Coronary artery (tissue), 2 donors: ENCODE results near the gene HACD1.

Experiments
- DNase-seq: peaks from one replicate; pipeline ENCODE4 v3.0.0-alpha.2; 2017; ENCODE audit warnings: low spot score
- H3K27ac ChIP-seq, 2 donors: fragments of 200-600 bp; sonication (generic); one replicate each; pipeline ENCODE4 v1.5.1; 2016 to 2019
- H3K4me3 ChIP-seq: fragments of 200-600 bp; sonication (generic); 2 replicates; pipeline ENCODE4 v1.5.1; 2016; ENCODE audit warnings: mild to moderate bottlenecking, moderate library complexity
- TF ChIP-seq, protein P1 (sequence below): fragments of 200-600 bp; sonication (generic); IDR thresholded peaks from one replicate; pipeline ENCODE4 v1.5.1; 2019; ENCODE audit warnings: antibody characterized with exemption

Gene HACD1

GRCh38 chr10:17617031-17617911 is at the start of gene HACD1:
HACD1 (minus strand) TSS chr10:17617374; CDS start chr10:17617339, 35 bp downstream.
- TF ChIP-seq, protein P1, sequence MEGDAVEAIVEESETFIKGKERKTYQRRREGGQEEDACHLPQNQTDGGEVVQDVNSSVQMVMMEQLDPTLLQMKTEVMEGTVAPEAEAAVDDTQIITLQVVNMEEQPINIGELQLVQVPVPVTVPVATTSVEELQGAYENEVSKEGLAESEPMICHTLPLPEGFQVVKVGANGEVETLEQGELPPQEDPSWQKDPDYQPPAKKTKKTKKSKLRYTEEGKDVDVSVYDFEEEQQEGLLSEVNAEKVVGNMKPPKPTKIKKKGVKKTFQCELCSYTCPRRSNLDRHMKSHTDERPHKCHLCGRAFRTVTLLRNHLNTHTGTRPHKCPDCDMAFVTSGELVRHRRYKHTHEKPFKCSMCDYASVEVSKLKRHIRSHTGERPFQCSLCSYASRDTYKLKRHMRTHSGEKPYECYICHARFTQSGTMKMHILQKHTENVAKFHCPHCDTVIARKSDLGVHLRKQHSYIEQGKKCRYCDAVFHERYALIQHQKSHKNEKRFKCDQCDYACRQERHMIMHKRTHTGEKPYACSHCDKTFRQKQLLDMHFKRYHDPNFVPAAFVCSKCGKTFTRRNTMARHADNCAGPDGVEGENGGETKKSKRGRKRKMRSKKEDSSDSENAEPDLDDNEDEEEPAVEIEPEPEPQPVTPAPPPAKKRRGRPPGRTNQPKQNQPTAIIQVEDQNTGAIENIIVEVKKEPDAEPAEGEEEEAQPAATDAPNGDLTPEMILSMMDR, result no peak
- peak within 1 kb of the TSS; percentile 98 for H3K4me3 ChIP-seq
- peak; percentile 84 for DNase-seq
- H3K27ac ChIP-seq, result peak within 1 kb of the TSS; percentile 92 to 97

GRCh38 chr10:17665747-17666146 is 48.6 kb upstream of the HACD1 start:
- H3K27ac ChIP-seq, result peak overlapping the region; percentile 70 to 79
- TF ChIP-seq, protein P1, result no peak
- DNase-seq, result no peak
- peak overlapping the region; percentile 43 for H3K4me3 ChIP-seq

DNA sequence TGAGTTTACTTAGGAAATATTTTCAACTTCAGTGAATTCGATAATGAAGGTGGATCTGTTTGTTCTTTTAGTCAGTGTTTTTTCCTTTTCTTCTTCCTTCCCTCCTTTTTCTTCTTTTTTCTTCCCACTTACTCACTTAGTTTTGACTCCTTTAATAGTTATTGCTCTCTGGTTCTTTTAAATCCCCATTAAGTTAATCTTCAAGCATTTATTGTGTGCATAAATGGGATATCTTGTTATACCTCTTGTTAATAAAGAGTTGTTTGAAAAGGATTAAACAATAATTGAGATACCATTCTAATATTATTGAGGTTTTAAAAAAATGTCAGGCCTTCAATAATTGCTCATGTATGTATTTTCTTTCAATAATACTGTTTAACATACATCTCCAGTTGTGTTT is 46.3 kb upstream of the HACD1 start:
- Histone ChIP-seq H3K27ac (no peak overlapping the region), H3K4me3 (no peak overlapping the region)
- DNase-seq, result no peak
- TF ChIP-seq, protein P1, result no peak

GRCh38 chr10:17662193-17663138 is 45.3 kb upstream of the HACD1 start:
- Histone ChIP-seq H3K4me3 (no peak overlapping the region), H3K27ac (peak overlapping the region in 1 of 2 donors; percentile 4)
- no peak for DNase-seq
- TF ChIP-seq, protein P1, result no peak

GRCh38 chr10:17661510-17661909 is 44.3 kb upstream of the HACD1 start:
- Histone ChIP-seq H3K27ac (no peak overlapping the region), H3K4me3 (no peak overlapping the region)
- no peak for DNase-seq
- TF ChIP-seq, protein P1, result no peak

DNA sequence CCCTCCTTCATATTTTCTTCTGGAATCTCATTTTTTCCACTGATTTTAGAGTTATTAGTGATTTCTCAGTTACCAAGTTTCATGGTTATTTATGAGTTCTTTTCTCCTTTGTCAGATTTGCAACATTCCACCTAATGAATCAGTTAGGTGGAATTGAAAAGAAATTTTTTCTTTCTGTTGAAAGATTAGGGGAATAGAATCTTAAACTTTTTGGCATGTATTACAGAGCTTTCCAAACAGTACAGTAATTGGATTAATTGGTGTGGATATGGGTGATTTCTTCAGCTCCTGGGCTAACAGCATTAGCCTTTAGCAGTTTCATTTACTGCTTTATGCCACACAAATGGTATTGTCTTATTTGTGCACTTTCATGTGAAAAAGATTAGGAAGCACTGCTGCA is 43.7 kb upstream of the HACD1 start:
- TF ChIP-seq, protein P1, result no peak
- Histone ChIP-seq H3K4me3 (no peak overlapping the region), H3K27ac (no peak overlapping the region)
- DNase-seq, result no peak
